Gastroesophageal sphincter (tissue), 3 donors: ENCODE measurements around the gene RAB22A.

Experiments
- POLR2A ChIP-seq, 2 donors: fragments of 450-650 bp; IDR thresholded peaks; one replicate each; pipeline ENCODE4 v1.6.1; 2017; ENCODE audit warnings: antibody characterized with exemption in 2 of 2, mild to moderate bottlenecking in 2 of 2, moderate library complexity in 1 of 2
- TF ChIP-seq, protein P1 (sequence below), 4 experiments: fragments of 200-600 bp in 2 of 4; fragments of 450-650 bp in 2 of 4; sonication (generic) in 1 of 4; IDR thresholded peaks; one replicate each; pipeline ENCODE4 v1.5.1; 2017 to 2019; ENCODE audit warnings: antibody characterized with exemption in 4 of 4, mild to moderate bottlenecking in 2 of 4, moderate library complexity in 2 of 4

DNA sequence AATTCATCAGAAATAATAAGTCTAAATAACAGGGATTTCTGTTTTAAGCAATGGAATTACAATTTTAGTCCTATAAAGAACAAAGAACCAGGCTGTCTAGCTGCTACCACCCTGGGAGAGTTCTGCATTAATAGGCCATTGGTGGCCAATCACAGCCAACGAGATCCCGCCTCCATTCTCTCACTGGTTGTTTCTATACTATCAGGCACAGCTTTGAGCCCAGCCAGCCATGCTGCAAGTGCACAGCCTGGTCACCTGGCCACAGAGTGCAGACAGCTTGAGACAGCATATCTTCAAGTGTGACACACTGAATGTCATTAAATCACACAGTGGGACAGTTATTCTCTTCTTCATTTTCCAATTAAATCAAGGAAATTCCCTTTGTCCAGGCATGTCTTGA, 16.1 kb upstream of the RAB22A start:
- TF ChIP-seq, protein P1, sequence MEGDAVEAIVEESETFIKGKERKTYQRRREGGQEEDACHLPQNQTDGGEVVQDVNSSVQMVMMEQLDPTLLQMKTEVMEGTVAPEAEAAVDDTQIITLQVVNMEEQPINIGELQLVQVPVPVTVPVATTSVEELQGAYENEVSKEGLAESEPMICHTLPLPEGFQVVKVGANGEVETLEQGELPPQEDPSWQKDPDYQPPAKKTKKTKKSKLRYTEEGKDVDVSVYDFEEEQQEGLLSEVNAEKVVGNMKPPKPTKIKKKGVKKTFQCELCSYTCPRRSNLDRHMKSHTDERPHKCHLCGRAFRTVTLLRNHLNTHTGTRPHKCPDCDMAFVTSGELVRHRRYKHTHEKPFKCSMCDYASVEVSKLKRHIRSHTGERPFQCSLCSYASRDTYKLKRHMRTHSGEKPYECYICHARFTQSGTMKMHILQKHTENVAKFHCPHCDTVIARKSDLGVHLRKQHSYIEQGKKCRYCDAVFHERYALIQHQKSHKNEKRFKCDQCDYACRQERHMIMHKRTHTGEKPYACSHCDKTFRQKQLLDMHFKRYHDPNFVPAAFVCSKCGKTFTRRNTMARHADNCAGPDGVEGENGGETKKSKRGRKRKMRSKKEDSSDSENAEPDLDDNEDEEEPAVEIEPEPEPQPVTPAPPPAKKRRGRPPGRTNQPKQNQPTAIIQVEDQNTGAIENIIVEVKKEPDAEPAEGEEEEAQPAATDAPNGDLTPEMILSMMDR (IDR thresholded peaks at IDR 0.05) = no peak
- TF ChIP-seq POLR2A (IDR thresholded peaks at IDR 0.05) = no peak
